ENCODE results near the gene OTX2. TPM values are rescaled to one million over a fixed set of nuclear protein-coding genes. Genes with fewer than 3 reads are reported as not detected.

OTX2 gene
- total RNA-seq, 2 donors from 2014 or later: not detected

DNA sequence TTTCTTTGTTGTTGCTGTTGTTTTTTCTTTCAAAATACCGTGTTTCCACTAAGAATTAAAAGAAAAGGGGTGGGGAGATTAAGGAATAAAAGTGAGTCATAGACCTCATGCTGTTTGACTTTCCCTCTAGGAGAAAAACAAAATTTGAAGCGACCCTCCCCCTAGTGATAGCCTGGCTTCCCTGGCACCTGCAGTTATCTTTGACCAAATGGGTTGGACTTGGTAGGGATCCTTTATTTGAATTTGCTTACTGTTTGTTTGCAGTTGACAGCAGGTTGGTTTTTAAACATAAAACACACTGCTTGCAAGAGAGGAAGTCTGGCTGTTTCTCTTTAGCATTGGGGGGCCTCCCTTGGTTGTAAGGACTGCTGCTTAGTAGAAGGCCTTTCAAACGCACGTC lies 14.0 kb downstream of the OTX2 start:
- no peak overlapping the region for H3K4me3 ChIP-seq
- DNase-seq: no peak
- peaks cover 73% of the 10 kb centered on the region for H3K27me3 ChIP-seq
- H3K27ac ChIP-seq: no peak overlapping the region
- H3K9me3 ChIP-seq: no peaks in the 10 kb centered on the region
- no peak overlapping the region for H3K9ac ChIP-seq (ENCODE audit: low read depth in 2 of 2, low read length in 2 of 2)
- TF ChIP-seq, protein P1, sequence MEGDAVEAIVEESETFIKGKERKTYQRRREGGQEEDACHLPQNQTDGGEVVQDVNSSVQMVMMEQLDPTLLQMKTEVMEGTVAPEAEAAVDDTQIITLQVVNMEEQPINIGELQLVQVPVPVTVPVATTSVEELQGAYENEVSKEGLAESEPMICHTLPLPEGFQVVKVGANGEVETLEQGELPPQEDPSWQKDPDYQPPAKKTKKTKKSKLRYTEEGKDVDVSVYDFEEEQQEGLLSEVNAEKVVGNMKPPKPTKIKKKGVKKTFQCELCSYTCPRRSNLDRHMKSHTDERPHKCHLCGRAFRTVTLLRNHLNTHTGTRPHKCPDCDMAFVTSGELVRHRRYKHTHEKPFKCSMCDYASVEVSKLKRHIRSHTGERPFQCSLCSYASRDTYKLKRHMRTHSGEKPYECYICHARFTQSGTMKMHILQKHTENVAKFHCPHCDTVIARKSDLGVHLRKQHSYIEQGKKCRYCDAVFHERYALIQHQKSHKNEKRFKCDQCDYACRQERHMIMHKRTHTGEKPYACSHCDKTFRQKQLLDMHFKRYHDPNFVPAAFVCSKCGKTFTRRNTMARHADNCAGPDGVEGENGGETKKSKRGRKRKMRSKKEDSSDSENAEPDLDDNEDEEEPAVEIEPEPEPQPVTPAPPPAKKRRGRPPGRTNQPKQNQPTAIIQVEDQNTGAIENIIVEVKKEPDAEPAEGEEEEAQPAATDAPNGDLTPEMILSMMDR (IDR thresholded peaks at IDR 0.05): no peak
- intact Hi-C loops (cut with DNase I): no loop called here
- no peaks in the 10 kb centered on the region for H3K4me1 ChIP-seq
- no peaks in the 10 kb centered on the region for H3K36me3 ChIP-seq

GRCh38 chr14:56795284-56795622 lies 15.0 kb downstream of the OTX2 start:
- Histone ChIP-seq H3K36me3 (no peaks in the 10 kb centered on the region), H3K27me3 (peaks cover 66% of the 10 kb centered on the region), H3K9ac (ENCODE audit: low read depth in 2 of 2, low read length in 2 of 2) (no peak overlapping the region), H3K4me1 (no peaks in the 10 kb centered on the region), H3K4me3 (no peak overlapping the region), H3K27ac (no peak overlapping the region), H3K9me3 (no peaks in the 10 kb centered on the region)
- intact Hi-C loops (cut with DNase I): no loop called here
- TF ChIP-seq, protein P1 (IDR thresholded peaks at IDR 0.05): no peak
- no peak for DNase-seq

DNA sequence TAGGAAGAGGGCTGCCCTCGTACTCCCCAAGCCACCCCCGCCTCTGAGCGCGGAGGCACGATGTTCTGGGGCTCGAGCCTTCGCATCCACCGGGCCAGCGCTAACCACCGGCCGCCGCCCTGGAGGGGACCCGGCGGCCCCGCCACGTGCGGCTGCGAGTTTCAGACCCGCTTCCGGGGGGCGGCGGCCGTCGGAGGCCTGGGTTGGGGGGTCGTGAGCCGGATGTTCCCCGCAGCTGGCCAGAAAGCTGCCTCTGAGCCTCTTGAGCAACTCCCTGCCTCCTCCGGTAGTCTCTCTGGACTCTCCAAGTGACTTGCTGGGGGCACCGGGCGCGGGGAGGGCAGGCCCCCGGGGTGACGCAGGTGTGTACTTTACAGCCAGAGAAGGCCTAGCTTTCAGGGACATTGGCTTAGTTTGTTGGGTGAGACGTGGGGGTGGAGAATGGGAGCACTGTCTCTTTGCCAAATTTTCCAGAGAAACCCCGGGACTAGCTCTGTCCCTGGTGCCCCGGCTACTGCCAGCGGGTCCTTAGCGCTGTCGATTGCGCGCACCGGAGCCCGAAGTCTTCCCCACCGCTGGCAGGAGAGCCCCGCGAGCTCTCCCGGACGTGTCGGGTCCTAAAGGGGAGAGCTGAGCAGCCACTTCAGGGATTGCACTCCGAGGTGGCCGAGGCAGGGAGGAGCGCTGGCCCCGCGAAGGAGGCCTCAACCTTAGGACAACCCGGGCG lies 15.6 kb downstream of the OTX2 start:
- no peaks in the 10 kb centered on the region for H3K4me1 ChIP-seq
- intact Hi-C loops (cut with DNase I): no loop called here
- TF ChIP-seq, protein P1 (IDR thresholded peaks at IDR 0.05): no peak
- no peaks in the 10 kb centered on the region for H3K36me3 ChIP-seq
- no peak overlapping the region for H3K9ac ChIP-seq (ENCODE audit: low read depth in 2 of 2, low read length in 2 of 2)
- DNase-seq: no peak
- no peak overlapping the region for H3K27ac ChIP-seq
- H3K27me3 ChIP-seq: peaks cover 60% of the 10 kb centered on the region
- H3K4me3 ChIP-seq: no peak overlapping the region
- H3K9me3 ChIP-seq: no peaks in the 10 kb centered on the region

DNA sequence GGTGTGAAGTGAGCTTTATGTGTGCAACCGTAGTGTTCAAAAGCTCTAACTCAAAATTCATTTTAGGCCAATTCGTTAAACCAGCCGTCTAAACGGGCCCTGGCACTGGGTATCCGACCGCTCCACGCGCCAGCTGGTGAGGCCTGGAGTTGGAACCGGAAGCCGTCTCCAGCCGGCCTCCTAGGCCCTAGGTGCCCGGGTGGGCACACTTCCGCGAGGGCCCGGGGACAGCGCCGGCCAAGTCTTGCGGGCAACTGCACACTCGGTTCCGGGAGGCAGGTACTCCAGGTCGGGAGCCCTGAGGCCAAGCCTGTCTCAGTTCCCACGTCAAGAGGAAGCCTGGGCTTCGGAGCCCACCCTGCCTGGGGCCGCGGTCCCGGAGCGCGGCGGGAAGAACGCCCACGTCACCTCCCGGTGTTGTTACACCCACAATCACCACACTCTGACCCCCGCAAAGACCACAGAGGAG lies 16.2 kb downstream of the OTX2 start:
- H3K27ac ChIP-seq: no peak overlapping the region
- intact Hi-C loops (cut with DNase I): no loop called here
- no peak overlapping the region for H3K9ac ChIP-seq (ENCODE audit: low read depth in 2 of 2, low read length in 2 of 2)
- H3K4me1 ChIP-seq: no peaks in the 10 kb centered on the region
- peaks cover 56% of the 10 kb centered on the region for H3K27me3 ChIP-seq
- no peaks in the 10 kb centered on the region for H3K9me3 ChIP-seq
- no peaks in the 10 kb centered on the region for H3K36me3 ChIP-seq
- TF ChIP-seq, protein P1 (IDR thresholded peaks at IDR 0.05): no peak
- no peak for DNase-seq
- no peak overlapping the region for H3K4me3 ChIP-seq

- Histone ChIP-seq H3K36me3 (no peaks in the 10 kb centered on the region), H3K27me3 (peaks cover 17% of the 10 kb centered on the region), H3K4me3 (no peak overlapping the region), H3K9ac (ENCODE audit: low read depth in 2 of 2, low read length in 2 of 2) (no peak overlapping the region), H3K27ac (no peak overlapping the region), H3K4me1 (no peaks in the 10 kb centered on the region), H3K9me3 (no peaks in the 10 kb centered on the region)
- intact Hi-C loops (cut with DNase I): no loop called here
- DNase-seq: no peak
- TF ChIP-seq, protein P1 (IDR thresholded peaks at IDR 0.05): no peak
These were observed 20.3 kb downstream of the OTX2 start for GRCh38 chr14:56789955-56790354.
